OCI-LY3 (cell line): Measurements from ENCODE around the gene SYCN.

Source experiments
- EZH2phosphoT487 ChIP-seq: fragments of 200-600 bp; shearing (Covaris generic); IDR thresholded peaks from 2 replicates; pipeline ENCODE4 v1.6.1; 2018; ENCODE audit warnings: antibody characterized with exemption, mixed run types, low read depth
- TF ChIP-seq, protein P1 (sequence below): fragments of 200-600, 300-600 bp; sonication (generic); IDR thresholded peaks from 2 replicates; pipeline ENCODE4 v1.5.1; 2014; ENCODE audit warnings: antibody characterized with exemption, low read length, low read depth

DNA sequence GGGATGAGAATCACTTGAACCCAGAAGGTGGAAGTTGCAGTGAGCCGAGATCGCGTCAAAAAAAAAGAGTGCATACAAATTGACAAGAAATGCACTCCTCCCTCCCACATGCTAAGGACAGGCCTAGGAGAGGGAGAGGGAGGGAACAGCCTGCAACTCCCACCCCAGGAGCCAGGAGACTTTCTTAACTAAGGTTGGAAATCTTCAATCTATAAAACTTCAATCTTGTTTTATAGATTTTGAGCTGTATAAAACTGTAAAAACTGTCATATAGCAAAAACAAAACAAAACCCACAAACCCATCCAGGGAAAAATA, 1.3 kb upstream of the SYCN start:
- TF ChIP-seq, protein P1, sequence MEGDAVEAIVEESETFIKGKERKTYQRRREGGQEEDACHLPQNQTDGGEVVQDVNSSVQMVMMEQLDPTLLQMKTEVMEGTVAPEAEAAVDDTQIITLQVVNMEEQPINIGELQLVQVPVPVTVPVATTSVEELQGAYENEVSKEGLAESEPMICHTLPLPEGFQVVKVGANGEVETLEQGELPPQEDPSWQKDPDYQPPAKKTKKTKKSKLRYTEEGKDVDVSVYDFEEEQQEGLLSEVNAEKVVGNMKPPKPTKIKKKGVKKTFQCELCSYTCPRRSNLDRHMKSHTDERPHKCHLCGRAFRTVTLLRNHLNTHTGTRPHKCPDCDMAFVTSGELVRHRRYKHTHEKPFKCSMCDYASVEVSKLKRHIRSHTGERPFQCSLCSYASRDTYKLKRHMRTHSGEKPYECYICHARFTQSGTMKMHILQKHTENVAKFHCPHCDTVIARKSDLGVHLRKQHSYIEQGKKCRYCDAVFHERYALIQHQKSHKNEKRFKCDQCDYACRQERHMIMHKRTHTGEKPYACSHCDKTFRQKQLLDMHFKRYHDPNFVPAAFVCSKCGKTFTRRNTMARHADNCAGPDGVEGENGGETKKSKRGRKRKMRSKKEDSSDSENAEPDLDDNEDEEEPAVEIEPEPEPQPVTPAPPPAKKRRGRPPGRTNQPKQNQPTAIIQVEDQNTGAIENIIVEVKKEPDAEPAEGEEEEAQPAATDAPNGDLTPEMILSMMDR = no peak
- no peak for TF ChIP-seq EZH2phosphoT487
